ENCODE data around the gene SPG7.

The SPG7 gene

GRCh38 chr16:89467382-89467781 is 40.8 kb upstream of the SPG7 start:
- DNase-seq (ENCODE audit: low read depth), result no peak
- no peak for TF ChIP-seq CTCF (conservative IDR thresholded peaks at IDR 0.05; ENCODE audit: control insufficient read depth, insufficient read depth, low read depth, low read length)
- no peak overlapping the region for H3K4me3 ChIP-seq (ENCODE audit: control insufficient read depth, low read depth, low read length)

- TF ChIP-seq CTCF (conservative IDR thresholded peaks at IDR 0.05; ENCODE audit: control insufficient read depth, insufficient read depth, low read depth, low read length), result no peak
- no peak for DNase-seq (ENCODE audit: low read depth)
- no peak overlapping the region for H3K4me3 ChIP-seq (ENCODE audit: control insufficient read depth, low read depth, low read length)
These were observed 35.5 kb upstream of the SPG7 start for GRCh38 chr16:89472711-89473075.

GRCh38 chr16:89473136-89473712 is 35.0 kb upstream of the SPG7 start:
- H3K4me3 ChIP-seq (ENCODE audit: control insufficient read depth, low read depth, low read length), result no peak overlapping the region
- DNase-seq (ENCODE audit: low read depth), result no peak
- TF ChIP-seq CTCF (conservative IDR thresholded peaks at IDR 0.05; ENCODE audit: control insufficient read depth, insufficient read depth, low read depth, low read length), result no peak

GRCh38 chr16:89473791-89474414 is 34.3 kb upstream of the SPG7 start:
- H3K4me3 ChIP-seq (ENCODE audit: control insufficient read depth, low read depth, low read length), result no peak overlapping the region
- no peak for TF ChIP-seq CTCF (conservative IDR thresholded peaks at IDR 0.05; ENCODE audit: control insufficient read depth, insufficient read depth, low read depth, low read length)
- peak; percentile 82 for DNase-seq (ENCODE audit: low read depth)

- no peak for DNase-seq (ENCODE audit: low read depth)
- TF ChIP-seq CTCF (conservative IDR thresholded peaks at IDR 0.05; ENCODE audit: control insufficient read depth, insufficient read depth, low read depth, low read length), result no peak
- no peak overlapping the region for H3K4me3 ChIP-seq (ENCODE audit: control insufficient read depth, low read depth, low read length)
These were observed 33.1 kb upstream of the SPG7 start for GRCh38 chr16:89475144-89475543.

- no peak for DNase-seq (ENCODE audit: low read depth)
- no peak for TF ChIP-seq CTCF (conservative IDR thresholded peaks at IDR 0.05; ENCODE audit: control insufficient read depth, insufficient read depth, low read depth, low read length)
- no peak overlapping the region for H3K4me3 ChIP-seq (ENCODE audit: control insufficient read depth, low read depth, low read length)
These were observed 31.8 kb upstream of the SPG7 start for GRCh38 chr16:89476379-89476778.
